ENCODE results near the gene KLHL29. TPM values are rescaled to one million over a fixed set of nuclear protein-coding genes. Genes with fewer than 3 reads are reported as not detected.

KLHL29 gene
- total RNA-seq, 2 donors from 2014 or later: 2.0 to 2.9 TPM

DNA sequence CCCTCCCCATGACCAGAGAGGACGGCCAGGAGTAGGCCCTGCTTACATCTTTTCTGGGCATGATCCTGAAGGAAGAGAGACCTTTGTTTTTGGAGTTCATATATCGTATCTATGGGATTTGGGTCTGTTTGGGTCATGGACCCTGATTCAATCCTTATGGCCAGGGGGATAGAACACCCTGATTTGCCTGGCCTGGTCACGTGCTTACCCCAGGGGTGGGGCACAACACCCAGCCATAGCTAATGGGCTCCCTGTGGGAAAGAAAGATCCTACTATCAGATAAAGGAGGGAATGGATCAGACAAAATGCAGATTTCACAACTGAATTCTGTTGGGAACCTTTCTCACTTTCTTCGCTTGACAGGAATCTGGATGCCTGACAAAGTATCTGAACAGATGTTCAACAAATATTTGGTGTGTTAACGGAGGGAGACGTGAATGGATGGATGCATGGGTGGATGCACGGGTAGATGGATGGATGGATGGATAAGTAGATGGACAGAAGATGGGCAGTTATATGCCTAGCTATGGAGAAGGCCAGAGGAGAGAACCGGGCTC is 155.9 kb downstream of the KLHL29 start:
- DNase-seq: no peak
- Histone ChIP-seq H3K27me3 (no peaks in the 10 kb centered on the region), H3K4me1 (no peaks in the 10 kb centered on the region), H3K9me3 (no peaks in the 10 kb centered on the region), H3K27ac (no peak overlapping the region), H3K4me3 (no peak overlapping the region), H3K36me3 (no peaks in the 10 kb centered on the region), H3K9ac (ENCODE audit: low read depth in 2 of 2, low read length in 2 of 2) (no peak overlapping the region)
- intact Hi-C loops (cut with DNase I): no loop called here
- TF ChIP-seq, protein P1, sequence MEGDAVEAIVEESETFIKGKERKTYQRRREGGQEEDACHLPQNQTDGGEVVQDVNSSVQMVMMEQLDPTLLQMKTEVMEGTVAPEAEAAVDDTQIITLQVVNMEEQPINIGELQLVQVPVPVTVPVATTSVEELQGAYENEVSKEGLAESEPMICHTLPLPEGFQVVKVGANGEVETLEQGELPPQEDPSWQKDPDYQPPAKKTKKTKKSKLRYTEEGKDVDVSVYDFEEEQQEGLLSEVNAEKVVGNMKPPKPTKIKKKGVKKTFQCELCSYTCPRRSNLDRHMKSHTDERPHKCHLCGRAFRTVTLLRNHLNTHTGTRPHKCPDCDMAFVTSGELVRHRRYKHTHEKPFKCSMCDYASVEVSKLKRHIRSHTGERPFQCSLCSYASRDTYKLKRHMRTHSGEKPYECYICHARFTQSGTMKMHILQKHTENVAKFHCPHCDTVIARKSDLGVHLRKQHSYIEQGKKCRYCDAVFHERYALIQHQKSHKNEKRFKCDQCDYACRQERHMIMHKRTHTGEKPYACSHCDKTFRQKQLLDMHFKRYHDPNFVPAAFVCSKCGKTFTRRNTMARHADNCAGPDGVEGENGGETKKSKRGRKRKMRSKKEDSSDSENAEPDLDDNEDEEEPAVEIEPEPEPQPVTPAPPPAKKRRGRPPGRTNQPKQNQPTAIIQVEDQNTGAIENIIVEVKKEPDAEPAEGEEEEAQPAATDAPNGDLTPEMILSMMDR (IDR thresholded peaks at IDR 0.05): no peak

DNA sequence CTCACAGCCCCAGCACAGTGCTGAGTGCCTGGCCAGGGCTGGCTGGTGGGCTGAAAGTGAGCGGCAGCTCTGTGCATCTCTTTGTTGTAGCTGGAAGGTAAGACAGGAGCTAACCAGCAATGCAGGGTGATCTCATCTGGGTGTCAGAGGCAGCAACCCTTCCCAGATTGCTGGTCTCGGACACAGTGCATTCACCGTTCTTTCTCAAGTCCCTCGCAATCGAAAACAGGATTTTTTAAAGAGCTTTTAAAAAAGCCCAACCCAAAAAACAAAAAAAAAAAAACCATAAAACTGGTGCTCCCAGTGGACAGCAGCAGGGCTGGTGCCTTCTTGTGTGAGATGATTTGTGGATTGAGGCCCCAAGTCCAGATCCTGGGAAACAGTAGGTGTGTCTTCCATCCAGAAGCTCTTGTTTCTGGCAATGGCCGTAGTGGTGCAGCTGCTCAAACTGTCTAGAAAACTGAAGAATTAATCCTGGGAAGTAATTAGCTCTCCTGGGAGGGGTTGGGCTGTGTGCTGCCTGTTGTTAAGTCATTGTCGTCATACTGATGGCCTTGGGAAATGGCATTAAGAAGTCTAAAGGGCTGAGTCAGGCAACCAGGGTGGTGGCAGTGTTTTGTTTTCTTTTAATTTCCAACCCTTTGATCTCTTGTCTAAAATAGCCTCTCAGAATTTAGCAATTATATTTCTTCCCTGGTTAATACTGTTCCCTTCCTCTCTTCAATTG is 156.7 kb downstream of the KLHL29 start:
- no peaks in the 10 kb centered on the region for H3K9me3 ChIP-seq
- no peaks in the 10 kb centered on the region for H3K36me3 ChIP-seq
- H3K4me1 ChIP-seq: no peaks in the 10 kb centered on the region
- no peak overlapping the region for H3K9ac ChIP-seq (ENCODE audit: low read depth in 2 of 2, low read length in 2 of 2)
- TF ChIP-seq, protein P1 (IDR thresholded peaks at IDR 0.05): no peak
- H3K27ac ChIP-seq: no peak overlapping the region
- intact Hi-C loops (cut with DNase I): no loop called here
- no peak overlapping the region for H3K4me3 ChIP-seq
- no peaks in the 10 kb centered on the region for H3K27me3 ChIP-seq
- no peak for DNase-seq

DNA sequence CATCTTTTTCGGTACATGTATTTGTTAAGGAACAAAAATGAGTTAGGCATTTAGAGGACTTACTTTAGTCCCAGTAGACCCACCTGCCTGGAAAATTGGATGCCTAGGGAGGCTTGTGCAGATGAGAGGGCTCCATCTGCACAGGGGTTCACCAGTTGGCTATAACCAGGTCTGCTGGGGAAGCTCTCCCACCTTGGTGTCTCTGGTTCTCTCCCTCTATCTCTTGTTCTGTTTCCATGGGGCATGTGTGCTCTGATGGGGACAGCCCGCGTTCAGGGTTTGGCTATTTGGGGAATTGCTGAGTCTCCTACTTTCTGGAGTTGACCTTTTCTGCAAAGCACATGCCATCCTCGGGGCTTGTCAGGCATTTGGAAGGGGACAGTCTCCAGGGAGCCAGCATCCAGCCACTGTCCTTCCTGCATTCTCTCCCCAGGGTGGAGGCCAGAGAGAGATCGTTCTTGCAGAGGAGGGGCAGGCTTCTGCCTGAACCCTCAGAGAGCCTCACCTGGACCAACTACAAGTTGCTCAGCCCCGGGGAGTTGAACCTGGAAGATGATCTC is 157.3 kb downstream of the KLHL29 start:
- H3K36me3 ChIP-seq: no peaks in the 10 kb centered on the region
- H3K9me3 ChIP-seq: no peaks in the 10 kb centered on the region
- TF ChIP-seq, protein P1 (IDR thresholded peaks at IDR 0.05): no peak
- no peak overlapping the region for H3K27ac ChIP-seq
- no peaks in the 10 kb centered on the region for H3K27me3 ChIP-seq
- H3K9ac ChIP-seq (ENCODE audit: low read depth in 2 of 2, low read length in 2 of 2): no peak overlapping the region
- no peak for DNase-seq
- H3K4me1 ChIP-seq: no peaks in the 10 kb centered on the region
- no peak overlapping the region for H3K4me3 ChIP-seq
- intact Hi-C loops (cut with DNase I): no loop called here

DNA sequence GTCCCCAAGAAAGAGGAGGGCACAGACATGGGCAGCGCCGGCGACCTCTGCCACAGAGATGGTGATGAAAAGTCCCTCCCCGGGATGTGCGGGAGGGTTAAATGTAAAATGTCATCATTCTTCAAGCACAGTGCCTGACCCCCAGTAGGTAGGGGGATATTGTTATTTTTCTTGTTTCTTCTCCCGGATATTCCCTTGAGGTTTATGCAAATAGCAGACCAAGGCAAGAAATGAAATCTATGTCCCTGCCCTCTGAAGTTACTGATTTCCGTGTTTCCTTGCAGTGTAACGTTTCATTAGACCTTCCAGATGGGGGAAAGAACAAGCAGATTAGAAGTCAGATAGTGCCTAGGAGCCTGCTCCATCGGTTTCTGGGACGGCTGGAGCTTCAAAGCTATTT is 158.3 kb downstream of the KLHL29 start:
- intact Hi-C loops (cut with DNase I): no loop called here
- H3K9ac ChIP-seq (ENCODE audit: low read depth in 2 of 2, low read length in 2 of 2): no peak overlapping the region
- H3K27ac ChIP-seq: no peak overlapping the region

DNA sequence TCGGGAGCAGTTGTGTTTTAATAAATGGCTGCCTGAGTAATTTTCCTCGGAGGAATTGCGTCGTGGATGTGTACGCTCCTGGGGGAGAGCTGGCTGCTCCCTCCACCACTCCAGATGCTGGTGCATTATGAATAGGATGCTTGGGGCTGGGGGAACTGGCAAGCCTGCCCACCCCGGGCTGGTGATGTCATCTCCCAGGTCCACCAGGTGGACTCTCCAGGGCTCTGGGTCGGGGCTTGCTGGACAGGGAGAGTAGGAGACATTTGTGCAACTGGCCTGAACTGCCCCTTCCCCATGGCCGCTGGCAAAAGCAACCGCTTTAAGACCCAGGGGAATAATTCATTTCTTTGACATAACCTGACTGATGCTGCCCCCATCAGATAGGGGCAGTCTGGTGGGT is 158.7 kb downstream of the KLHL29 start:
- Histone ChIP-seq H3K9ac (ENCODE audit: low read depth in 2 of 2, low read length in 2 of 2) (no peak overlapping the region), H3K27me3 (no peaks in the 10 kb centered on the region), H3K9me3 (no peaks in the 10 kb centered on the region), H3K4me1 (no peaks in the 10 kb centered on the region), H3K4me3 (no peak overlapping the region), H3K27ac (no peak overlapping the region), H3K36me3 (no peaks in the 10 kb centered on the region)
- DNase-seq: no peak
- intact Hi-C loops (cut with DNase I): no loop called here
- TF ChIP-seq, protein P1 (IDR thresholded peaks at IDR 0.05): no peak

More for the DNA sequence above, 158.3 kb downstream of the KLHL29 start:
- Histone ChIP-seq H3K9me3 (no peaks in the 10 kb centered on the region), H3K4me3 (no peak overlapping the region), H3K4me1 (no peaks in the 10 kb centered on the region), H3K36me3 (no peaks in the 10 kb centered on the region), H3K27me3 (no peaks in the 10 kb centered on the region)
- TF ChIP-seq, protein P1 (IDR thresholded peaks at IDR 0.05): no peak
- DNase-seq: no peak

All from colonic mucosa (tissue), 4 donors.